Inflammatory macrophage treated with lipopolysaccharide for 4 hours (primary cell): Measurements from ENCODE around the gene FECH.
"Not testable (repeated sequence)": the region's sequence is repeated elsewhere in the genome, so short reads cannot be mapped to it uniquely, and the experiment has no call there.

ENCODE experiments used
- DNase-seq: peaks from one replicate; pipeline ENCODE4 v3.0.0-alpha.2; 2020

Gene FECH

GRCh38 chr18:57586251-57587049 is at the start of gene FECH:
Gene FECH (minus strand): TSS chr18:57586702. CDS start chr18:57586620, 82 bp downstream.
- peak; percentile 72 for DNase-seq

GRCh38 chr18:57635003-57635822 is 48.7 kb upstream of the FECH start:
- no peak for DNase-seq

GRCh38 chr18:57631697-57632096 is 45.2 kb upstream of the FECH start:
- DNase-seq, result no peak

GRCh38 chr18:57630754-57631595 is 44.5 kb upstream of the FECH start:
- peak; percentile 21 for DNase-seq

- peak; percentile 95 for DNase-seq
These were observed 43.7 kb upstream of the FECH start for GRCh38 chr18:57630002-57630753.

- DNase-seq, result no peak
These were observed 42.9 kb upstream of the FECH start for GRCh38 chr18:57629422-57629821.

- no peak for DNase-seq
These were observed 41.0 kb upstream of the FECH start for GRCh38 chr18:57627488-57627887.

- no peak for DNase-seq
These were observed 38.5 kb upstream of the FECH start for GRCh38 chr18:57624988-57625387.

- DNase-seq, result peak; percentile 21
These were observed 34.7 kb upstream of the FECH start for GRCh38 chr18:57621246-57621604.

- DNase-seq, result no peak
These were observed 33.4 kb upstream of the FECH start for GRCh38 chr18:57619876-57620275.

GRCh38 chr18:57618910-57619309 is 32.4 kb upstream of the FECH start:
- DNase-seq, result peak; percentile 47

- DNase-seq, result no peak
These were observed 17.4 kb upstream of the FECH start for GRCh38 chr18:57603871-57604270.

- no peak for DNase-seq
These were observed 8.8 kb upstream of the FECH start for GRCh38 chr18:57595347-57595746.

GRCh38 chr18:57592716-57593115 is 6.2 kb upstream of the FECH start:
- DNase-seq, result not testable (repeated sequence)

- DNase-seq, result no peak
These were observed 2.7 kb upstream of the FECH start for GRCh38 chr18:57589161-57589560.

GRCh38 chr18:57587098-57587661 is 678 bp upstream of the FECH start:
- no peak for DNase-seq

- DNase-seq, result no peak
These were observed 649 bp downstream of the FECH start for GRCh38 chr18:57585855-57586250.

- DNase-seq, result no peak
These were observed 1.1 kb downstream of the FECH start for GRCh38 chr18:57585421-57585820.

GRCh38 chr18:57584444-57584843 is 2.1 kb downstream of the FECH start:
- DNase-seq, result no peak

- no peak for DNase-seq
These were observed 3.1 kb downstream of the FECH start for GRCh38 chr18:57583297-57583835.

- peak; percentile 85 for DNase-seq
These were observed 5.1 kb downstream of the FECH start for GRCh38 chr18:57581301-57581934.
